Activated naive CD4-positive, alpha-beta T cell treated with anti-CD3 and anti-CD28 coated beads, Interleukin-2, amount 10 ng/mL, durations not matched to agents 7 days and 5 days (primary cell): ENCODE measurements around the gene GRIN2A.

ENCODE experiments used
- CTCF ChIA-PET: fragments of 350-600 bp; sonication (Branson Sonifier 250); formaldehyde crosslinking; loops from one replicate; lab custom pipeline; 2021; ENCODE audit warnings: antibody characterized with exemption; lab: Charles Lee
- DNase-seq: peaks from one replicate; pipeline ENCODE4 v3.0.0-alpha.2; 2020
- H3K27ac Mint-ChIP-seq: one replicate; pipeline ENCODE4 v1.8.0; 2021; ENCODE audit warnings: mild to moderate bottlenecking, moderate library complexity, mixed read lengths
- H3K27me3 Mint-ChIP-seq: one replicate; pipeline ENCODE4 v1.8.0; 2021; ENCODE audit warnings: mild to moderate bottlenecking, mixed read lengths
- H3K36me3 Mint-ChIP-seq: one replicate; pipeline ENCODE4 v1.8.0; 2021; ENCODE audit warnings: mixed read lengths
- H3K4me1 Mint-ChIP-seq: one replicate; pipeline ENCODE4 v1.8.0; 2021; ENCODE audit warnings: mixed read lengths
- H3K4me3 Mint-ChIP-seq: one replicate; pipeline ENCODE4 v1.8.0; 2021; ENCODE audit warnings: mild to moderate bottlenecking, moderate library complexity, mixed read lengths
- H3K9me3 Mint-ChIP-seq: one replicate; pipeline ENCODE4 v1.8.0; 2021; ENCODE audit warnings: mixed read lengths

GRIN2A gene

GRCh38 chr16:10103700-10104099, 78.5 kb downstream of the GRIN2A start:
- Mint-ChIP-seq H3K27me3 (no peaks in the 10 kb centered on the region), H3K36me3 (no peaks in the 10 kb centered on the region), H3K4me1 (no peaks in the 10 kb centered on the region), H3K27ac (no peak overlapping the region), H3K4me3 (no peak overlapping the region), H3K9me3 (peaks cover 4% of the 10 kb centered on the region)
- CTCF ChIA-PET: no interaction called here
- no peak for DNase-seq

- Mint-ChIP-seq H3K27ac (no peak overlapping the region), H3K27me3 (no peaks in the 10 kb centered on the region), H3K4me1 (no peaks in the 10 kb centered on the region), H3K9me3 (peaks cover 4% of the 10 kb centered on the region), H3K4me3 (no peak overlapping the region), H3K36me3 (no peaks in the 10 kb centered on the region)
- DNase-seq: no peak
- CTCF ChIA-PET: no interaction called here
These were observed 79.1 kb downstream of the GRIN2A start for GRCh38 chr16:10103118-10103517.

- Mint-ChIP-seq H3K4me3 (no peak overlapping the region), H3K36me3 (no peaks in the 10 kb centered on the region), H3K27me3 (no peaks in the 10 kb centered on the region), H3K4me1 (no peaks in the 10 kb centered on the region), H3K9me3 (peaks cover 4% of the 10 kb centered on the region), H3K27ac (no peak overlapping the region)
- CTCF ChIA-PET: no interaction called here
- DNase-seq: no peak
These were observed 81.4 kb downstream of the GRIN2A start for GRCh38 chr16:10100829-10101228.

GRCh38 chr16:10098991-10099390, 83.2 kb downstream of the GRIN2A start:
- peaks cover 4% of the 10 kb centered on the region for H3K9me3 Mint-ChIP-seq
- no peak for DNase-seq
- H3K4me1 Mint-ChIP-seq: no peaks in the 10 kb centered on the region
- no peaks in the 10 kb centered on the region for H3K36me3 Mint-ChIP-seq
- CTCF ChIA-PET: no interaction called here
- H3K4me3 Mint-ChIP-seq: no peak overlapping the region
- no peaks in the 10 kb centered on the region for H3K27me3 Mint-ChIP-seq
- no peak overlapping the region for H3K27ac Mint-ChIP-seq

- Mint-ChIP-seq H3K4me1 (no peaks in the 10 kb centered on the region), H3K27ac (no peak overlapping the region), H3K4me3 (no peak overlapping the region), H3K27me3 (no peaks in the 10 kb centered on the region), H3K9me3 (peaks cover 1% of the 10 kb centered on the region), H3K36me3 (no peaks in the 10 kb centered on the region)
- CTCF ChIA-PET: no interaction called here
- DNase-seq: no peak
These were observed 85.0 kb downstream of the GRIN2A start for GRCh38 chr16:10097271-10097670.

GRCh38 chr16:10093576-10093975, 88.7 kb downstream of the GRIN2A start:
- Mint-ChIP-seq H3K27ac (no peak overlapping the region), H3K36me3 (no peaks in the 10 kb centered on the region), H3K4me3 (no peak overlapping the region), H3K27me3 (no peaks in the 10 kb centered on the region), H3K9me3 (no peaks in the 10 kb centered on the region), H3K4me1 (no peaks in the 10 kb centered on the region)
- DNase-seq: no peak
- CTCF ChIA-PET: no interaction called here

- CTCF ChIA-PET: no interaction called here
- Mint-ChIP-seq H3K27ac (no peak overlapping the region), H3K4me1 (no peaks in the 10 kb centered on the region), H3K27me3 (no peaks in the 10 kb centered on the region), H3K9me3 (no peaks in the 10 kb centered on the region), H3K4me3 (no peak overlapping the region), H3K36me3 (no peaks in the 10 kb centered on the region)
- no peak for DNase-seq
These were observed 91.4 kb downstream of the GRIN2A start for GRCh38 chr16:10090816-10091215.

GRCh38 chr16:10088380-10088793, 93.8 kb downstream of the GRIN2A start:
- H3K36me3 Mint-ChIP-seq: no peaks in the 10 kb centered on the region
- no peak for DNase-seq

GRCh38 chr16:10087151-10087550, 95.1 kb downstream of the GRIN2A start:
- no peak for DNase-seq
- CTCF ChIA-PET: no interaction called here
- Mint-ChIP-seq H3K4me1 (no peaks in the 10 kb centered on the region), H3K27me3 (no peaks in the 10 kb centered on the region), H3K9me3 (peaks cover 2% of the 10 kb centered on the region), H3K36me3 (no peaks in the 10 kb centered on the region), H3K4me3 (no peak overlapping the region), H3K27ac (no peak overlapping the region)

More at GRCh38 chr16:10088380-10088793, 93.8 kb downstream of the GRIN2A start:
- Mint-ChIP-seq H3K4me1 (no peaks in the 10 kb centered on the region), H3K27me3 (no peaks in the 10 kb centered on the region), H3K4me3 (no peak overlapping the region), H3K9me3 (peaks cover under 1% of the 10 kb centered on the region), H3K27ac (no peak overlapping the region)
- CTCF ChIA-PET: no interaction called here

- H3K4me1 Mint-ChIP-seq: no peaks in the 10 kb centered on the region
- peaks cover 2% of the 10 kb centered on the region for H3K9me3 Mint-ChIP-seq
- CTCF ChIA-PET: interaction anchor here (0.7 kb wide), 1 partner anchor 469 kb away, joined by 4 read pairs; no protein-coding TSS in a partner anchor
- DNase-seq: no peak
- no peaks in the 10 kb centered on the region for H3K27me3 Mint-ChIP-seq
- no peak overlapping the region for H3K4me3 Mint-ChIP-seq
- no peaks in the 10 kb centered on the region for H3K36me3 Mint-ChIP-seq
- no peak overlapping the region for H3K27ac Mint-ChIP-seq
These were observed 95.6 kb downstream of the GRIN2A start for GRCh38 chr16:10086620-10087019.

GRCh38 chr16:10085078-10085798, 97.0 kb downstream of the GRIN2A start:
- DNase-seq: no peak
- H3K27me3 Mint-ChIP-seq: no peaks in the 10 kb centered on the region
- peaks cover 2% of the 10 kb centered on the region for H3K9me3 Mint-ChIP-seq
- no peaks in the 10 kb centered on the region for H3K36me3 Mint-ChIP-seq
- CTCF ChIA-PET: no interaction called here
- no peak overlapping the region for H3K4me3 Mint-ChIP-seq
- no peaks in the 10 kb centered on the region for H3K4me1 Mint-ChIP-seq
- H3K27ac Mint-ChIP-seq: no peak overlapping the region

GRCh38 chr16:10083301-10083700, 98.9 kb downstream of the GRIN2A start:
- H3K4me3 Mint-ChIP-seq: no peak overlapping the region
- no peak overlapping the region for H3K27ac Mint-ChIP-seq
- peaks cover 2% of the 10 kb centered on the region for H3K9me3 Mint-ChIP-seq
- no peaks in the 10 kb centered on the region for H3K27me3 Mint-ChIP-seq
- no peaks in the 10 kb centered on the region for H3K4me1 Mint-ChIP-seq
- DNase-seq: no peak
- H3K36me3 Mint-ChIP-seq: no peaks in the 10 kb centered on the region
- CTCF ChIA-PET: no interaction called here

GRCh38 chr16:10081201-10081940, 100.9 kb downstream of the GRIN2A start:
- Mint-ChIP-seq H3K4me1 (no peaks in the 10 kb centered on the region), H3K4me3 (no peak overlapping the region), H3K27ac (no peak overlapping the region), H3K27me3 (no peaks in the 10 kb centered on the region), H3K9me3 (peaks cover 4% of the 10 kb centered on the region), H3K36me3 (no peaks in the 10 kb centered on the region)
- CTCF ChIA-PET: no interaction called here
- DNase-seq: no peak

GRCh38 chr16:10080051-10080772, 102.0 kb downstream of the GRIN2A start:
- Mint-ChIP-seq H3K9me3 (peaks cover 4% of the 10 kb centered on the region), H3K36me3 (no peaks in the 10 kb centered on the region), H3K4me1 (no peaks in the 10 kb centered on the region), H3K27me3 (no peaks in the 10 kb centered on the region), H3K4me3 (no peak overlapping the region), H3K27ac (no peak overlapping the region)
- DNase-seq: no peak
- CTCF ChIA-PET: no interaction called here
